ENCODE data around the gene EDEM2.
"Not testable (repeated sequence)": the region's sequence is repeated elsewhere in the genome, so short reads cannot be mapped to it uniquely, and the experiment has no call there.

EDEM2 gene

GRCh38 chr20:35133735-35134134 is 13.4 kb downstream of the EDEM2 start:
- no peaks in the 10 kb centered on the region for H3K27me3 Mint-ChIP-seq
- H3K4me3 Mint-ChIP-seq: no peak overlapping the region
- H3K27ac Mint-ChIP-seq: no peak overlapping the region
- H3K9me3 Mint-ChIP-seq: no peaks in the 10 kb centered on the region
- H3K4me1 Mint-ChIP-seq (ENCODE audit: low read depth in 2 of 2): no peaks in the 10 kb centered on the region
- ATAC-seq (replicated peaks): no peak
- H3K36me3 Mint-ChIP-seq (ENCODE audit: insufficient read depth): peaks cover 86% of the 10 kb centered on the region
- no peak for DNase-seq

GRCh38 chr20:35133031-35133430 is 14.1 kb downstream of the EDEM2 start:
- Mint-ChIP-seq H3K4me3 (no peak overlapping the region), H3K36me3 (ENCODE audit: insufficient read depth) (peaks cover 88% of the 10 kb centered on the region), H3K9me3 (no peaks in the 10 kb centered on the region), H3K27ac (no peak overlapping the region), H3K4me1 (ENCODE audit: low read depth in 2 of 2) (no peaks in the 10 kb centered on the region), H3K27me3 (no peaks in the 10 kb centered on the region)
- no peak for DNase-seq
- ATAC-seq (replicated peaks): no peak

DNA sequence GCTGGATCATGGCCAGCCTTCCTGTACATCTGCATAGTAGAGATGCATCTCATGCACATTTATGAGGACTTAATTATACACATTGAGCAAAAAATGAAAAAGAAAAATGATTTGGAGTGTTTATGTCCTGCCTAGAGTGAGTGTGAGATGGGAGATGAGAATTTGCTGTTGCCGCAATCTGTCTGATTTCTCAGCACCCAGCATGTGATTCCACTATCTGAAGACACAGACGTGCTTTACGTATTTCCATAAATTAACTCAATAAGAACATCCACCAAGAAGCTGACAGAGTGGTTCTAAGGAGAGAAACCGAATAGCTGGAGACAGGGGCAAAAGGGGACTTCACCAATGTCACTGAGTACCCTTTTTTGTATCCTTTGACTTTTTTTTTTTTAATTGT is 15.2 kb downstream of the EDEM2 start:
- no peaks in the 10 kb centered on the region for H3K4me1 Mint-ChIP-seq (ENCODE audit: low read depth in 2 of 2)
- no peaks in the 10 kb centered on the region for H3K27me3 Mint-ChIP-seq
- peak overlapping the region in 1 of 2 donors; percentile 38 for H3K27ac Mint-ChIP-seq
- DNase-seq (no peak), ATAC-seq (replicated peaks) (no peak)
- H3K36me3 Mint-ChIP-seq (ENCODE audit: insufficient read depth): peaks cover 89% of the 10 kb centered on the region
- H3K9me3 Mint-ChIP-seq: no peaks in the 10 kb centered on the region
- no peak overlapping the region for H3K4me3 Mint-ChIP-seq

DNA sequence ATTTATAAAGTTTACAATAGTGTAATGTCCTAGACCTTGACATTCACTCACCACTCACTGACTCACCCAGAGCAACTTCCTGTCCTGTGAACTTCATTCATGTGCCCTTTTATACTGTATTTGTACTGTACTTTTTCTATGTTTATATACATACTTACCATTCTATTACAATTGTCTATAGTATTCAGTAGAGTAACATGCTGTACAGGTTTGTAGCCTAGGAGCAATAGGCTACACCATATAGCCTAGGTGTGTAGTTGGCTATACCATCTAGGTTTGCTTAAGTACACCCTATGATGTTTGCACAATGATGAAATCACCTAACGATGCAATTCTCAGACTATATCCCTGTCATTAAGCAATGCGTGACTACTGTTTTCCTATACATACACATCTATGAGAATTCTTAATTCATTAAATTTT is 17.5 kb downstream of the EDEM2 start:
- Mint-ChIP-seq H3K4me3 (no peak overlapping the region), H3K27me3 (no peaks in the 10 kb centered on the region), H3K27ac (no peak overlapping the region), H3K9me3 (no peaks in the 10 kb centered on the region), H3K36me3 (ENCODE audit: insufficient read depth) (peaks cover 89% of the 10 kb centered on the region), H3K4me1 (ENCODE audit: low read depth in 2 of 2) (no peaks in the 10 kb centered on the region)
- DNase-seq (no peak), ATAC-seq (replicated peaks) (no peak)

DNA sequence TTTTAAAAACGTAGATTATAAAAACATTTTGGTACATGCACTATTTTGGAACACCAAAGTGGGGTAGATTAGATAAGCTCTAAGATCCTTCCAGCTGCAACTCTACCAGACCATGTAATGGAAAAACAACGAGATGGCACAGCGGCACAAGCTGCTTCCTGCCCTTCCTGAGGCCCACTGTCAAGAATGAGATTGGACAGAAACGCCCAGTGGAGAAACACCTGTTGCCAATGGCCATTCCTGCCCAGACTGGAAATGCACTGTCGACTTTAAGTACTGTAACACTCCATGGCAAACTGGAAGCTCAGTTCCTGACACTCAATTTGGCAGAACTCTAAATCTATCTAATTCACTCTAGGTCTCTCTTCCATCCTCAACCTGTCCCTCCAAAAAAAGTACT is 21.4 kb downstream of the EDEM2 start:
- Mint-ChIP-seq H3K36me3 (ENCODE audit: insufficient read depth) (peaks cover 88% of the 10 kb centered on the region), H3K27ac (peak overlapping the region in 1 of 2 donors; percentile 4), H3K27me3 (no peaks in the 10 kb centered on the region), H3K4me3 (no peak overlapping the region), H3K9me3 (no peaks in the 10 kb centered on the region), H3K4me1 (ENCODE audit: low read depth in 2 of 2) (no peaks in the 10 kb centered on the region)
- ATAC-seq (replicated peaks) (no peak), DNase-seq (no peak)

DNA sequence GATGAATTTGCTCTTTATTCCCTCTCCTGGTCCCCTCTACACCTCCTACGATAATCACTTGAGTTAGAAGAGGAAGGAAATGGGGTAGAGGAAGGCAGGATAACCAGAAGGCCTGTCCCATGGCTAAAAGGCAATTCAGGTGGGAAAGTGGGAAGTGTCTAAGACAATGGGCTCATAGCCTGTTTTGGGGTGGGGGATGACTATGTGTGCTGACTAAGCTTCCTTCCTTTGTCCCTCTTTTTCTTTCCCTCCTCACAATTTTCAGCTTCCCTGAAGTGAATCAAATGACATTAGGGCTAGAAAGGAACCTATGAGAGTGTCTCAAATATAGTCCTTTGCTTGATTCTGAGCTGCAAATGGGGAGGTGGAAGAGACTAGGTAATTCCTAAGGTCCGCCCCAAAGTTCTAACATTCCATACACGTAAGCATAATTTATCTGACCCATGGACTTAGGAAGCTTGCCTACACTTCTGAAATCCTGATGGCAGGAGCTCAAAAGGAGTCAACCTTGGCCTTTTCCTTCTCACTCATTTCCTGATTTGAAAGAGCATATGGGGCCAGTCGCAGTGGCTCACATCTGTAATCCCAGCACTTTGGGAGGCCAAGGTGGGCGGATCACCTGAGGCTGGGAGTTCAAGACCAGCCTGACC is 24.3 kb downstream of the EDEM2 start:
- peak overlapping the region in 1 of 2 donors; percentile 26 for H3K27ac Mint-ChIP-seq
- ATAC-seq (replicated peaks) (no peak), DNase-seq (no peak)
- H3K27me3 Mint-ChIP-seq: no peaks in the 10 kb centered on the region
- H3K36me3 Mint-ChIP-seq (ENCODE audit: insufficient read depth): peaks cover 95% of the 10 kb centered on the region
- H3K4me3 Mint-ChIP-seq: no peak overlapping the region
- no peaks in the 10 kb centered on the region for H3K4me1 Mint-ChIP-seq (ENCODE audit: low read depth in 2 of 2)
- H3K9me3 Mint-ChIP-seq: no peaks in the 10 kb centered on the region

DNA sequence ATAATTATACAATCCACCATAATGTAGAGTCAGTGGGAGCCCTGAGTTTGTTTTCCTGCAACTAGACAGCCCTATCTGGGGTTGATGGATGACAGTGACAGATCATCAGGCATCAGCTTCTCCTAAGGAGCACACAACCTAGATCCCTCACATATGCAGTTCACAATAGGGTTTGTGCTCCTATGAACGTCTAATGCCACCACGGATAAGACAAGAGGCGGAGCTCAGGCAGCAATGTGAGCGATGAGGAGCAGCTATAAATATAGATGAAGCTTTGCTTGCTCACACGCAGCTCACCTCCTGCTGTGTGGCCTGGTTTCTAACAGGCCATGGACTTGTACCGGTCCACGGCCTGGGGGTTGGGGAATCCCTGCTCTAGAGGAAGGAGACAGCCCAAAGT is 25.9 kb downstream of the EDEM2 start:
- H3K4me1 Mint-ChIP-seq (ENCODE audit: low read depth in 2 of 2): no peaks in the 10 kb centered on the region
- DNase-seq (no peak), ATAC-seq (replicated peaks) (no peak)
- peak overlapping the region in 1 of 2 donors; percentile 75 for H3K27ac Mint-ChIP-seq
- H3K9me3 Mint-ChIP-seq: no peaks in the 10 kb centered on the region
- peaks cover 80% of the 10 kb centered on the region for H3K36me3 Mint-ChIP-seq (ENCODE audit: insufficient read depth)
- H3K27me3 Mint-ChIP-seq: no peaks in the 10 kb centered on the region
- no peak overlapping the region for H3K4me3 Mint-ChIP-seq

DNA sequence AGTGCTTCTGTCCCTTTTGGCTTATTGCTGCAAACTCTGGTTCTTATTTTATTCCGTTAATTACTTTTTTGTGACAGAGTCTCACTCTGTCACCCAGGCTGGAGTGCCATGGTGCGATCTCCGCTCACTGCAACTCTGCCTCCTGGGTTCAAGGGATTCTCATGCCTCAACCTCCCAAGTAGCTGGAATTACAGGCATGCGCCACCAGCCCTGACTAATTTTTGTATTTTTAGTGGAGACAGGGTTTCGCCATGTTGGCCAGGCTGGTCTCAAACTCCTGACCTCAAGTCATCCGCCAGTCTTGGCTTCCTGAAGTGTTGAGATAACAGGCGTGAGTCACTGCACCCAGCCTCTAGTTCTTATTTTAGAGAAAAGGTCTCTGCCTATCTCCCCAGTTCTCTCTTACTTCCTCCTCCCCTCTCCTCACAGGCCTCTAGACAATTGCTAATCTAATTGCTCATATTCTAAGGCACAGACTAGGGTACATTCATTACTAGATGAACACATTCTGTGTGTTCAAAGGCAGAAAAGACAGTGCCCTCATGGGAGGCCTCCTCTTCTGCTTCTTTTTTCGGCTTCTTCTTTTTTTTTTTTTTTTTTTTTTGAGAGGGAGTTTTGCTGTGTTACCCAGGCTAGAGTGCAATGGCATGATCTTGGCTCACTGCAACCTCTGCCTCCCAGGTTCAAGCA is 27.0 kb downstream of the EDEM2 start:
- H3K9me3 Mint-ChIP-seq: no peaks in the 10 kb centered on the region
- H3K27me3 Mint-ChIP-seq: no peaks in the 10 kb centered on the region
- peak overlapping the region in 1 of 2 donors; percentile 75 for H3K27ac Mint-ChIP-seq
- no peak for ATAC-seq (replicated peaks)
- no peaks in the 10 kb centered on the region for H3K4me1 Mint-ChIP-seq (ENCODE audit: low read depth in 2 of 2)
- H3K4me3 Mint-ChIP-seq: no peak overlapping the region
- peaks cover 80% of the 10 kb centered on the region for H3K36me3 Mint-ChIP-seq (ENCODE audit: insufficient read depth)
- DNase-seq: no peak

DNA sequence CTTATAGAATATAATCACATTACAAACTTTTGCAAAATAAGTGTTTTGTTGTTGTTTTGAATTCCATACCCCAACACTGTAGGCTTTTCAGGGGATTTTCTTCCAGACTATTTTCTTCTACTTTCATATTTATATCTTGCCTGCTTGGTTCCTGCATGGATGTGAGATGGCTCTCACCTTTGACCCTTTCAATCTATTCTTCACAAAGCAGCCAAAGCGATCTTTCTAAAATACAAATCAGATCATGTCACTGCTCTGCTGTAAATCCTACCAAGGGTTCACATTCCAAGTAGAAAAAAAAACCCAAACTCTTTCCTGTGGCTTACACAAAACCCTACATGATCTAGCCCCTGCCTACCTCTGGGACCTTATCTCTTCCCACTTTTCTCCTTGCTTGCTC is 29.5 kb downstream of the EDEM2 start:
- H3K27me3 Mint-ChIP-seq: no peaks in the 10 kb centered on the region
- peaks cover 79% of the 10 kb centered on the region for H3K36me3 Mint-ChIP-seq (ENCODE audit: insufficient read depth)
- H3K4me3 Mint-ChIP-seq: no peak overlapping the region
- H3K9me3 Mint-ChIP-seq: no peaks in the 10 kb centered on the region
- ATAC-seq (replicated peaks) (no peak), DNase-seq (no peak)
- no peaks in the 10 kb centered on the region for H3K4me1 Mint-ChIP-seq (ENCODE audit: low read depth in 2 of 2)
- H3K27ac Mint-ChIP-seq: peak overlapping the region in 1 of 2 donors; percentile 88

DNA sequence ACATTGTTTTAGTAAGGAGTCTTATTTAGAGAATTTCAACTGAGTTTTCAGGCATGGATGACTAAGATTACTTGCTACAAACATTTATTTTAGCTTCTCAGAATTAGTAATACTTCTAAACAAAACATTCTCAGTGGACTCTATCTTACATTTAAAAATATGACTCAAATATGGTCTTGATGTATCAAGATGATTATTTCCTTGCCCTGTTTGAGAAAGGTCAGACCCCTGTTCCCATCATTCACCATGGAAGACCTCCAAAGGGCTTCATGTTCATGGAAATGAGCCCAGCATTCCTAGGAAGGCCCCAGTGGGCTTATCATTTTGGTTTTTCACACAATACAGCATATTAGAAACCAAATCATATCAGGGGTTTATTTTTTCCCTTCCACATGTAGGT is 29.9 kb downstream of the EDEM2 start:
- no peaks in the 10 kb centered on the region for H3K9me3 Mint-ChIP-seq
- H3K27me3 Mint-ChIP-seq: no peaks in the 10 kb centered on the region
- H3K36me3 Mint-ChIP-seq (ENCODE audit: insufficient read depth): peaks cover 79% of the 10 kb centered on the region
- ATAC-seq (replicated peaks) (no peak), DNase-seq (no peak)
- no peak overlapping the region for H3K27ac Mint-ChIP-seq
- no peak overlapping the region for H3K4me3 Mint-ChIP-seq
- H3K4me1 Mint-ChIP-seq (ENCODE audit: low read depth in 2 of 2): no peaks in the 10 kb centered on the region

DNA sequence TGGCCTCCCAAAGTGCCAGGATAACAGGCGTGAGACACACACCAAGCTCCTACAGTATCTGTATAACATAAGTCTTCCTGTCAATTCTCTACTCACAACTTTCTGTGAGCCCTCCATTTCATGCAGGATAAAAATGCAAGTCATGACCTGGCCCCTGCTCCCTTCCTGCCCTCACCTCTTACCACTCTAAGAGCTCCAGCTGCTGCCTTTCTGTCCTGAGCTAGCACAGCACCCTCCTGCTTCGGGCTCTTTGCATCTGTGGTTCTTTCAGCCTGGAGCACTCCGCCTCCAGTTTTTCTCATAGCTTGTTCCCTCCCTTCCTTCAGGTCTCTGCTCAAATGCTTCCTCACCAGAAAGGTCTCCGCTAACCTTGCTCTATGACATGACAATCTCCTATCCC is 30.9 kb downstream of the EDEM2 start:
- H3K27me3 Mint-ChIP-seq: no peaks in the 10 kb centered on the region
- no peak for ATAC-seq (replicated peaks)
- DNase-seq: no peak
- no peaks in the 10 kb centered on the region for H3K4me1 Mint-ChIP-seq (ENCODE audit: low read depth in 2 of 2)
- H3K36me3 Mint-ChIP-seq (ENCODE audit: insufficient read depth): peaks cover 69% of the 10 kb centered on the region
- no peak overlapping the region for H3K27ac Mint-ChIP-seq
- H3K4me3 Mint-ChIP-seq: no peak overlapping the region
- H3K9me3 Mint-ChIP-seq: no peaks in the 10 kb centered on the region

DNA sequence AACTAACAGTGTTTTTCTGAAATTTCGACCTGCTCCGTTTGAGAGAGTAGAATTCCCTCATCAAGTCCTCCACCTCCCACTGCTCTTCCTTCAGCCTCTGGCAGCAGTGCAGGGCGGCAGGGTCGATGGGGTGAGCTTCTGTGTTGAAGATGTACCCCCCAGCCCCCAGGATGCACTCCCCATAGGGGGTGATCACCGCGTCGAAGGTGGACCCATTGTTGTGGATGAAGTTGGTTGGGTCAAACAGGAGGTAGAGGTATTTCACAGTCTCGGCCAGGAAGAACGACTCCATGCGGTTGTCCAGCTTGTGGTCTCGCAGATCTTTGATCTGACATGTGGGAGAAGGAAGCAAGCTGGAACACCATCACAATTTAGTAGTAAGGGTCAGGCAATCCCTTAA is 31.5 kb downstream of the EDEM2 start:
- Mint-ChIP-seq H3K4me1 (ENCODE audit: low read depth in 2 of 2) (no peaks in the 10 kb centered on the region), H3K36me3 (ENCODE audit: insufficient read depth) (peaks cover 68% of the 10 kb centered on the region), H3K4me3 (no peak overlapping the region), H3K9me3 (no peaks in the 10 kb centered on the region), H3K27me3 (no peaks in the 10 kb centered on the region), H3K27ac (no peak overlapping the region)
- DNase-seq: no peak
- ATAC-seq (replicated peaks): no peak

- H3K36me3 Mint-ChIP-seq (ENCODE audit: insufficient read depth): peaks cover 46% of the 10 kb centered on the region
- not testable (repeated sequence) for H3K9me3 Mint-ChIP-seq; H3K27me3 Mint-ChIP-seq; H3K4me1 Mint-ChIP-seq (ENCODE audit: low read depth in 2 of 2); ATAC-seq (replicated peaks); DNase-seq; H3K4me3 Mint-ChIP-seq
- peak overlapping the region in 1 of 2 donors; percentile 66 for H3K27ac Mint-ChIP-seq
These were observed 34.9 kb downstream of the EDEM2 start for GRCh38 chr20:35112276-35112675.

DNA sequence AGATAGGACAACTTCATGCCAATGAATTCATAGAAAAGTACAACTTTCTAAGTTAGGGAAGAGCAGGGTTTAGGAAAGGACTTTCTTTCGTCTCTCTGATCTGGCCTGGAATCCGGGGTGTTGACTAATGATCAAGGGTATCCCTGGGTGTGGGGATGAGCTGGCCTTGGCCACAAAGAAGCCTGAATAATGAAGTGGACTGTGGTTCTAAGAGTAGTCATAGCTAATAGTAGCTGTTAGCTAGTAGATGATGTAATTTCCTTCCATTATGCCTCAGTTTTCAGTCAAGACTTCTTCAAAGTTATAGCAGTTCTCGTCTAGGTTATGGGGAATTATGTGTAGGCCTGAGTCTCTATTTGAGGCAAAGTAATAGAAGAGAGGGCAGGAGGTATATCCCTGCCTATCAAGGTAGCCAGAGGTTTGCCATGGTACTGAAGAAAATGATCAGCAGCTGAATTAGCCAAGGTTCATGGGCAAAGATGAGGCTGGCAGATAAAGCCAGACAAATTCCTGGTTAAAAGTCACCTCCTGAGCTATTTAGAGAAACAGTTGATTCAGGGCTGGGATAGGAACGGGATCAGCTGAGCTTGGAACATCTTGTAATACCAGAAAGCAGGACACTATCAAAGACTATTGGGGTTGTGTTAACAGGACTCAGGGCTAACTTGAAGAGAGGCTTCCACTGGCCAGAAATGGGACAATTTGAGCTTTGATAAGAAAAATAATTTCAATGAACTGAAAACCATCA is 35.8 kb downstream of the EDEM2 start:
- Mint-ChIP-seq H3K4me1 (ENCODE audit: low read depth in 2 of 2) (no peaks in the 10 kb centered on the region), H3K4me3 (no peak overlapping the region), H3K27ac (peak overlapping the region; percentile 36 to 49), H3K36me3 (ENCODE audit: insufficient read depth) (peaks cover 46% of the 10 kb centered on the region), H3K27me3 (no peaks in the 10 kb centered on the region), H3K9me3 (no peaks in the 10 kb centered on the region)
- DNase-seq (no peak), ATAC-seq (replicated peaks) (no peak)

Data from effector memory CD8-positive, alpha-beta T cell (primary cell).